GM12873 (cell line): ENCODE measurements around the gene ENTPD6.

ENCODE experiments used
- CTCF ChIP-seq: IDR thresholded peaks from 2 replicates; pipeline ENCODE4 v1.5.1; 2012; ENCODE audit warnings: low read depth, mild to moderate bottlenecking, moderate library complexity, low read length, control low read depth; ENCODE audit not compliant: insufficient read depth; ENCODE audit errors: missing control alignments

ENTPD6 gene

GRCh38 chr20:25242231-25242630 lies 46.7 kb downstream of the ENTPD6 start:
- no peak for TF ChIP-seq CTCF

- TF ChIP-seq CTCF = no peak
Measured at GRCh38 chr20:25243416-25243979, 48.0 kb downstream of the ENTPD6 start.

GRCh38 chr20:25244976-25245375 lies 49.5 kb downstream of the ENTPD6 start:
- TF ChIP-seq CTCF = no peak

GRCh38 chr20:25245461-25245860 lies 49.9 kb downstream of the ENTPD6 start:
- no peak for TF ChIP-seq CTCF

GRCh38 chr20:25246182-25246999 lies 50.9 kb downstream of the ENTPD6 start:
- TF ChIP-seq CTCF = no peak

- TF ChIP-seq CTCF = peak; percentile 31
Measured at GRCh38 chr20:25247000-25247517, 51.5 kb downstream of the ENTPD6 start.

- TF ChIP-seq CTCF = no peak
Measured at GRCh38 chr20:25247518-25247955, 52.0 kb downstream of the ENTPD6 start.
